Vagina (tissue), 2 donors: ENCODE measurements around the gene CCRL2. TPM values are rescaled to one million over a fixed set of nuclear protein-coding genes. Genes with fewer than 3 reads are reported as not detected.

Experiments
- DNase-seq, 2 donors: peaks; one replicate each; pipeline ENCODE4 v3.0.0-alpha.2; 2017; ENCODE audit errors: extremely low spot score in 2 of 2
- H3K27ac ChIP-seq: fragments of 200-600 bp; sonication (generic); one replicate; pipeline ENCODE4 v1.5.1; 2019
- H3K27me3 ChIP-seq: fragments of 200-600 bp; sonication (generic); one replicate; pipeline ENCODE4 v1.5.1; 2019
- H3K36me3 ChIP-seq, 2 donors: fragments of 200-600 bp; sonication (generic); one replicate each; pipeline ENCODE4 v1.5.1; 2017 to 2019
- H3K4me1 ChIP-seq: fragments of 200-600 bp; sonication (generic); one replicate; pipeline ENCODE4 v1.5.1; 2019
- H3K4me3 ChIP-seq, 2 donors: fragments of 200-600 bp; sonication (generic); 1 replicate in 1 of 2; 2 replicates in 1 of 2; pipeline ENCODE4 v1.5.1; 2016 to 2019
- H3K9me3 ChIP-seq: fragments of 200-600 bp; sonication (generic); one replicate; pipeline ENCODE4 v1.5.1; 2019
- POLR2A ChIP-seq, 2 donors: fragments of 450-650 bp; IDR thresholded peaks; one replicate each; pipeline ENCODE4 v1.6.1; 2017; ENCODE audit warnings: antibody characterized with exemption in 2 of 2, mild to moderate bottlenecking in 2 of 2, moderate library complexity in 2 of 2
- POLR2AphosphoS5 ChIP-seq, 2 donors: sonication (generic); formaldehyde crosslinking; IDR thresholded peaks; one replicate each; pipeline ENCODE4 v1.9.0; 2017; ENCODE audit warnings: antibody characterized with exemption in 2 of 2, mild to moderate bottlenecking in 2 of 2, low read depth in 1 of 2; ENCODE audit not compliant: insufficient read depth in 1 of 2
- intact Hi-C: fragments of 100-400 bp; cut with DNase I; formaldehyde crosslinking; loops from one replicate; pipeline ENCODE4 v1.15.1; 2023
- total RNA-seq: library from RNA; depleted of rRNA; stranded (reverse); fragments of >200 nt; gene quantifications from one replicate; pipeline ENCODE4 v1.2.3, GENCODE V29; 2016
- TF ChIP-seq, protein P1 (sequence below), 3 experiments: fragments of 450-650 bp in 2 of 3; fragments of 200-600 bp in 1 of 3; sonication (generic) in 1 of 3; IDR thresholded peaks; one replicate each; pipeline ENCODE4 v1.5.1; 2017 to 2019; ENCODE audit warnings: antibody characterized with exemption in 3 of 3, mild to moderate bottlenecking in 2 of 3, moderate library complexity in 2 of 3

The CCRL2 gene
- total RNA-seq, 1 donor from 2014 or later = not detected

- no peaks in the 10 kb centered on the region for H3K36me3 ChIP-seq
- no peaks in the 10 kb centered on the region for H3K9me3 ChIP-seq
- intact Hi-C loops = no loop called here
- TF ChIP-seq, protein P1, sequence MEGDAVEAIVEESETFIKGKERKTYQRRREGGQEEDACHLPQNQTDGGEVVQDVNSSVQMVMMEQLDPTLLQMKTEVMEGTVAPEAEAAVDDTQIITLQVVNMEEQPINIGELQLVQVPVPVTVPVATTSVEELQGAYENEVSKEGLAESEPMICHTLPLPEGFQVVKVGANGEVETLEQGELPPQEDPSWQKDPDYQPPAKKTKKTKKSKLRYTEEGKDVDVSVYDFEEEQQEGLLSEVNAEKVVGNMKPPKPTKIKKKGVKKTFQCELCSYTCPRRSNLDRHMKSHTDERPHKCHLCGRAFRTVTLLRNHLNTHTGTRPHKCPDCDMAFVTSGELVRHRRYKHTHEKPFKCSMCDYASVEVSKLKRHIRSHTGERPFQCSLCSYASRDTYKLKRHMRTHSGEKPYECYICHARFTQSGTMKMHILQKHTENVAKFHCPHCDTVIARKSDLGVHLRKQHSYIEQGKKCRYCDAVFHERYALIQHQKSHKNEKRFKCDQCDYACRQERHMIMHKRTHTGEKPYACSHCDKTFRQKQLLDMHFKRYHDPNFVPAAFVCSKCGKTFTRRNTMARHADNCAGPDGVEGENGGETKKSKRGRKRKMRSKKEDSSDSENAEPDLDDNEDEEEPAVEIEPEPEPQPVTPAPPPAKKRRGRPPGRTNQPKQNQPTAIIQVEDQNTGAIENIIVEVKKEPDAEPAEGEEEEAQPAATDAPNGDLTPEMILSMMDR (IDR thresholded peaks at IDR 0.05) = peak in 2 of 3 experiments; percentile 20 to 45
- no peak for TF ChIP-seq POLR2A (IDR thresholded peaks at IDR 0.05)
- no peak for DNase-seq
- no peaks in the 10 kb centered on the region for H3K27me3 ChIP-seq
- H3K4me1 ChIP-seq = no peaks in the 10 kb centered on the region
- peak overlapping the region in 1 of 2 donors; percentile 8 for H3K4me3 ChIP-seq
- H3K27ac ChIP-seq = no peak overlapping the region
These were observed 34.3 kb upstream of the CCRL2 start for GRCh38 chr3:46372492-46373359.

DNA sequence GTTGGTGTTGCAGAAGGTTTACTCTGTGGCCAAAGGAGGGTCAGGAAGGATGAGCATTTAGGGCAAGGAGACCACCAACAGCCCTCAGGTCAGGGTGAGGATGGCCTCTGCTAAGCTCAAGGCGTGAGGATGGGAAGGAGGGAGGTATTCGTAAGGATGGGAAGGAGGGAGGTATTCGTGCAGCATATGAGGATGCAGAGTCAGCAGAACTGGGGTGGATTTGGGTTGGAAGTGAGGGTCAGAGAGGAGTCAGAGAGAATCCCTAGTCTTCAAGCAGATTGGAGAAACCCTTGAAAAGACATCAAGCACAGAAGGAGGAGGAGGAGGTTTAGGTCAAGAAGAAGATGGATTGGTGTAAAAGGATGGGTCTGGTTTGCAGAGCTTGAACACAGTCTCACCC, 32.3 kb upstream of the CCRL2 start:
- intact Hi-C loops = no loop called here
- no peak for DNase-seq
- no peaks in the 10 kb centered on the region for H3K9me3 ChIP-seq
- no peak overlapping the region for H3K27ac ChIP-seq
- no peaks in the 10 kb centered on the region for H3K27me3 ChIP-seq
- no peaks in the 10 kb centered on the region for H3K4me1 ChIP-seq
- no peak overlapping the region for H3K4me3 ChIP-seq
- TF ChIP-seq POLR2AphosphoS5 (IDR thresholded peaks at IDR 0.05; ENCODE audit: insufficient read depth in 1 of 2, low read depth in 1 of 2) (no peak), POLR2A (IDR thresholded peaks at IDR 0.05) (no peak)
- TF ChIP-seq, protein P1 (IDR thresholded peaks at IDR 0.05) = no peak
- H3K36me3 ChIP-seq = no peaks in the 10 kb centered on the region

- intact Hi-C loops = no loop called here
- Histone ChIP-seq H3K4me1 (no peaks in the 10 kb centered on the region), H3K27ac (no peak overlapping the region), H3K9me3 (no peaks in the 10 kb centered on the region), H3K36me3 (no peaks in the 10 kb centered on the region), H3K27me3 (no peaks in the 10 kb centered on the region), H3K4me3 (no peak overlapping the region)
- DNase-seq = no peak
- no peak for TF ChIP-seq POLR2A (IDR thresholded peaks at IDR 0.05)
- TF ChIP-seq POLR2AphosphoS5 (IDR thresholded peaks at IDR 0.05; ENCODE audit: insufficient read depth in 1 of 2, low read depth in 1 of 2) = no peak
- TF ChIP-seq, protein P1 (IDR thresholded peaks at IDR 0.05) = no peak
These were observed 31.8 kb upstream of the CCRL2 start for GRCh38 chr3:46375218-46375617.

DNA sequence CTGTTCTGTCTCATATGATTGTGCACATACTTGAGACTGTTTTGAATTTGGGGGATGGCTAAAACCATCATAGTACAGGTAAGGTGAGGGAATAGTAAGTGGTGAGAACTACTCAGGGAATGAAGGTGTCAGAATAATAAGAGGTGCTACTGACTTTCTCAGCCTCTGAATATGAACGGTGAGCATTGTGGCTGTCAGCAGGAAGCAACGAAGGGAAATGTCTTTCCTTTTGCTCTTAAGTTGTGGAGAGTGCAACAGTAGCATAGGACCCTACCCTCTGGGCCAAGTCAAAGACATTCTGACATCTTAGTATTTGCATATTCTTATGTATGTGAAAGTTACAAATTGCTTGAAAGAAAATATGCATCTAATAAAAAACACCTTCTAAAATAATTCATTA, 31.2 kb upstream of the CCRL2 start:
- intact Hi-C loops = no loop called here
- Histone ChIP-seq H3K27me3 (no peaks in the 10 kb centered on the region), H3K4me1 (peaks cover 6% of the 10 kb centered on the region), H3K4me3 (no peak overlapping the region), H3K36me3 (no peaks in the 10 kb centered on the region), H3K27ac (no peak overlapping the region), H3K9me3 (no peaks in the 10 kb centered on the region)
- DNase-seq = no peak
- TF ChIP-seq POLR2AphosphoS5 (IDR thresholded peaks at IDR 0.05; ENCODE audit: insufficient read depth in 1 of 2, low read depth in 1 of 2) = no peak
- TF ChIP-seq, protein P1 (IDR thresholded peaks at IDR 0.05) = no peak
- no peak for TF ChIP-seq POLR2A (IDR thresholded peaks at IDR 0.05)

DNA sequence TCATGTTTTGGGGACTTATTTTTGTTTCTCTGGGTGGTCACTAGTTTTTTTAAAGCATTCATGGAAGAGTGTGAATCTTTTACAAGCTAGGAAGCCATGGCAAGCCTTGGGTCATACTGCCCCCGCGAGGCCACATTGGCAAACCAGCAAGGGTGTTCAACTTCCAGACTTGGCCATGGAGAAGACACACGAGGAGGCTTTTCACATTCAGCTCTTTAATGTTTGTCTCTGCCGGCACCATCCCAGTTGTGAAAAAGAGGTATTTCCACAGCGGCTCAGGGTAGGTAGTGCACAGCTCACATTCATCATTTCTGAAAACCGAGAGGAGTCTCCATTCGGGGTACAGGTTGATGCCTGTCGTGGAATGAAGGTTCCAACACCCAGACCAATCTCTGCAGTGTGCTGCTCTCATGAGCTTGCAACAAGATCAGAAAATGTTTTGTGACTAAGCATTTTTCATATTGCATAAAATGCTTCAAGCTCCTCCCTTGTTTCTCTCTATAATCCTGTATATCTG, 28.6 kb upstream of the CCRL2 start:
- peaks cover 26% of the 10 kb centered on the region for H3K4me1 ChIP-seq
- H3K4me3 ChIP-seq = no peak overlapping the region
- H3K27ac ChIP-seq = no peak overlapping the region
- peak in 1 of 2 donors; percentile 83 for DNase-seq
- intact Hi-C loops = no loop called here
- H3K27me3 ChIP-seq = no peaks in the 10 kb centered on the region
- TF ChIP-seq, protein P1 (IDR thresholded peaks at IDR 0.05) = peak; percentile 5 to 47 (median 20)
- TF ChIP-seq POLR2A (IDR thresholded peaks at IDR 0.05) = no peak
- TF ChIP-seq POLR2AphosphoS5 (IDR thresholded peaks at IDR 0.05; ENCODE audit: insufficient read depth in 1 of 2, low read depth in 1 of 2) = no peak
- no peaks in the 10 kb centered on the region for H3K9me3 ChIP-seq
- no peaks in the 10 kb centered on the region for H3K36me3 ChIP-seq
